Measurements from ENCODE around the gene DAB2IP.

GRCh38 chr9:121699571-121700164 is 48.2 kb downstream of the DAB2IP start:
- TF ChIP-seq, protein P1, sequence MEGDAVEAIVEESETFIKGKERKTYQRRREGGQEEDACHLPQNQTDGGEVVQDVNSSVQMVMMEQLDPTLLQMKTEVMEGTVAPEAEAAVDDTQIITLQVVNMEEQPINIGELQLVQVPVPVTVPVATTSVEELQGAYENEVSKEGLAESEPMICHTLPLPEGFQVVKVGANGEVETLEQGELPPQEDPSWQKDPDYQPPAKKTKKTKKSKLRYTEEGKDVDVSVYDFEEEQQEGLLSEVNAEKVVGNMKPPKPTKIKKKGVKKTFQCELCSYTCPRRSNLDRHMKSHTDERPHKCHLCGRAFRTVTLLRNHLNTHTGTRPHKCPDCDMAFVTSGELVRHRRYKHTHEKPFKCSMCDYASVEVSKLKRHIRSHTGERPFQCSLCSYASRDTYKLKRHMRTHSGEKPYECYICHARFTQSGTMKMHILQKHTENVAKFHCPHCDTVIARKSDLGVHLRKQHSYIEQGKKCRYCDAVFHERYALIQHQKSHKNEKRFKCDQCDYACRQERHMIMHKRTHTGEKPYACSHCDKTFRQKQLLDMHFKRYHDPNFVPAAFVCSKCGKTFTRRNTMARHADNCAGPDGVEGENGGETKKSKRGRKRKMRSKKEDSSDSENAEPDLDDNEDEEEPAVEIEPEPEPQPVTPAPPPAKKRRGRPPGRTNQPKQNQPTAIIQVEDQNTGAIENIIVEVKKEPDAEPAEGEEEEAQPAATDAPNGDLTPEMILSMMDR (IDR thresholded peaks at IDR 0.05): no peak
- TF ChIP-seq POLR2A (IDR thresholded peaks at IDR 0.05) (no peak), POLR2AphosphoS5 (IDR thresholded peaks at IDR 0.05) (no peak)

Measured in stomach (tissue), 4 donors.